Measurements from ENCODE around the gene TANGO6.

Gene TANGO6

DNA sequence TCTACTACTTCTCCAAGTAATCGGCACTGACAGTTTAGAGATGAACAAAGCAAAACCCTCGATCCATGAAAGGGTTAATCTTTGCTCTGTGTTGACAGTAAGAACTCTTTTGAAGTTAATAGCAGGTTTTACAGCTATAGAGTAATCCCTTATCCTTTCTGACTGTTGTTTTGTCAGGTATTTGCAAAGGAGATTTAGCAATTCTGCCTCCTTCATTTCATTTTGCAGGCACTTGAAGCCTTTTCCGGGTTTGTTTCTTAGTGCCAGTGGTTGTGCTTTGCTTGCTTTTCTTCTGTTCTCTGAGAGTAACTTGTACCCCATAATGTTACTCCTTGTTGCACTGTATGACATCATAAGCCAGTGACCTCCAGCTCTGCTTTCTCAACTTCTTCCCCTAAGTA, 64.5 kb downstream of the TANGO6 start:
- TF ChIP-seq, protein P1, sequence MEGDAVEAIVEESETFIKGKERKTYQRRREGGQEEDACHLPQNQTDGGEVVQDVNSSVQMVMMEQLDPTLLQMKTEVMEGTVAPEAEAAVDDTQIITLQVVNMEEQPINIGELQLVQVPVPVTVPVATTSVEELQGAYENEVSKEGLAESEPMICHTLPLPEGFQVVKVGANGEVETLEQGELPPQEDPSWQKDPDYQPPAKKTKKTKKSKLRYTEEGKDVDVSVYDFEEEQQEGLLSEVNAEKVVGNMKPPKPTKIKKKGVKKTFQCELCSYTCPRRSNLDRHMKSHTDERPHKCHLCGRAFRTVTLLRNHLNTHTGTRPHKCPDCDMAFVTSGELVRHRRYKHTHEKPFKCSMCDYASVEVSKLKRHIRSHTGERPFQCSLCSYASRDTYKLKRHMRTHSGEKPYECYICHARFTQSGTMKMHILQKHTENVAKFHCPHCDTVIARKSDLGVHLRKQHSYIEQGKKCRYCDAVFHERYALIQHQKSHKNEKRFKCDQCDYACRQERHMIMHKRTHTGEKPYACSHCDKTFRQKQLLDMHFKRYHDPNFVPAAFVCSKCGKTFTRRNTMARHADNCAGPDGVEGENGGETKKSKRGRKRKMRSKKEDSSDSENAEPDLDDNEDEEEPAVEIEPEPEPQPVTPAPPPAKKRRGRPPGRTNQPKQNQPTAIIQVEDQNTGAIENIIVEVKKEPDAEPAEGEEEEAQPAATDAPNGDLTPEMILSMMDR (IDR thresholded peaks at IDR 0.05), result no peak
- H3K9me3 ChIP-seq, result no peaks in the 10 kb centered on the region
- peaks cover 41% of the 10 kb centered on the region for H3K36me3 ChIP-seq
- H3K27me3 ChIP-seq, result no peaks in the 10 kb centered on the region
- no peak overlapping the region for H3K27ac ChIP-seq
- H3K4me3 ChIP-seq (ENCODE audit: low read depth in 1 of 2, low read length in 1 of 2), result no peak overlapping the region
- H3K4me1 ChIP-seq (ENCODE audit: control insufficient read depth in 1 of 2, insufficient read depth in 1 of 2, low read depth in 1 of 2, low read length in 1 of 2), result no peaks in the 10 kb centered on the region

DNA sequence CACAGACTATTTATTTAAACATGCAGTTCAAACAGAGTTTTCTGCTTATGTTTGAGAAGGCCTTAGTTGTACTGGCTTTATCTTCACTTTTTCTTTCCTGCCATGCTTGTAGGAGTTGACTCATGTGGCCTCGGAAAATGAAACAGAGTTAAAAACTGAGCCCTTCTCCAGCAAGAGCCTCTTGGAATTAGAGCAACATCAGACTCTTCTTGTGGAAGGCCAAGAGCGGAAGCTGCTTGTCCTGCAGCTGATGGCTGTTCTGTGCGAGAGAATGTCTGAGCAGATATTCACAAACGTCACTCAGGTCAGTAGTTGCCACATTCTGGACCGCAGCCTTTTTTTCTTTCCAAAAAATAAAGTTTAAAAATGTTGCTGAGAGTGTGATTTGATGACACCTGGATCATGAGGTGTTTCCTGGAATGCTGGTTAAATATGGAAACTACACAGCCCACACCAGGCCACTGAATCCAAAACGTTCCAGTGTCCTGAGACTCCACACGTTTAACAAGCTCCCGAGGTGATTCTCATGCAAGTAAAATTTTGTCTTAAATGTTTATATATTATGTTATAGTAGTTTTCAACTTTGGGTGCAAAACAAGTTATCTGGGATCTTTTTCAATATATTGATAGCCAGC, 65.9 kb downstream of the TANGO6 start:
- peaks cover 33% of the 10 kb centered on the region for H3K36me3 ChIP-seq
- H3K4me3 ChIP-seq (ENCODE audit: low read depth in 1 of 2, low read length in 1 of 2), result no peak overlapping the region
- TF ChIP-seq, protein P1 (IDR thresholded peaks at IDR 0.05), result no peak
- no peaks in the 10 kb centered on the region for H3K27me3 ChIP-seq
- H3K4me1 ChIP-seq (ENCODE audit: control insufficient read depth in 1 of 2, insufficient read depth in 1 of 2, low read depth in 1 of 2, low read length in 1 of 2), result no peaks in the 10 kb centered on the region
- no peaks in the 10 kb centered on the region for H3K9me3 ChIP-seq
- no peak overlapping the region for H3K27ac ChIP-seq

GRCh38 chr16:68910051-68910450, 66.7 kb downstream of the TANGO6 start:
- H3K27ac ChIP-seq, result no peak overlapping the region
- H3K4me3 ChIP-seq (ENCODE audit: low read depth in 1 of 2, low read length in 1 of 2), result no peak overlapping the region
- no peaks in the 10 kb centered on the region for H3K27me3 ChIP-seq
- peaks cover 32% of the 10 kb centered on the region for H3K36me3 ChIP-seq
- TF ChIP-seq, protein P1 (IDR thresholded peaks at IDR 0.05), result no peak
- no peaks in the 10 kb centered on the region for H3K4me1 ChIP-seq (ENCODE audit: control insufficient read depth in 1 of 2, insufficient read depth in 1 of 2, low read depth in 1 of 2, low read length in 1 of 2)
- no peaks in the 10 kb centered on the region for H3K9me3 ChIP-seq

DNA sequence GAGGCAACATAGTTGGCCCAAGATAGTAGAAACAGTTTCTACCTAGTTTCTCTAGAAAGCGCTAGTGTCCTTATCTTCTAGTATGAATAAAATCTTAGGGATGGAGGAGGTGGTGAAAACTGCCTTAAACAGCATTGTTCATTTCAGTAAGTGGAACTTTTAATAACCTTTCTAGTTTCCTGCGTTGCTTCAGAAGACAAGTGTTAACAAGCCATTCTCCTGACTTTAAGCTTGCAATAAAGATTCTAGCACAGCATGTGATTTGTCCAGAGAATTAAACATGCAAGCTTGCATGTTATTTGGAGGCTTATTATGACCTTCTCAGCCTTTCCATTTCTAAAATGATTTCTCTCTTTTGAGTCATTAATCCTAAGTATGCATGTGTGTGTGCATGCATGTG, 72.3 kb downstream of the TANGO6 start:
- no peaks in the 10 kb centered on the region for H3K9me3 ChIP-seq
- H3K4me1 ChIP-seq (ENCODE audit: control insufficient read depth in 1 of 2, insufficient read depth in 1 of 2, low read depth in 1 of 2, low read length in 1 of 2), result no peaks in the 10 kb centered on the region
- H3K27ac ChIP-seq, result no peak overlapping the region

DNA sequence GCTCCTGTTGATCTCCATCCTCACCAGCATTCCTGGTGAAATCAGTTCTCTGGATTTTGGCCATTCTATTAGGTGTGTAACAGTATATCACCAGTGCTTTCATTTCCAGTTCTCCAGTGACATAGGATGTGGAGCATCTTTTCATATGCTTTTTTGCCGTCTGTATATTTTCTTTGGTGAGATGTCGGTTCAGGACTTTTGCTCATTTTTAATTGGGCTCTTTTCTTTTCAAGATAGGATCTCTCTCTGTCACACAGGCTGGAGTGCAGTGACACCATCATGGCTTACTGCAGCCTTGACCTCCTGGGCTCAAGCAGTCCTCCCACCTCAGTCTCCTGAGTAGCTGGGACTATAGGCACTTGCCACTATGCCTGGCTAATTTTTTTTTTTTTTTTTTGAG, 74.2 kb downstream of the TANGO6 start:
- peaks cover 20% of the 10 kb centered on the region for H3K36me3 ChIP-seq
- no peaks in the 10 kb centered on the region for H3K27me3 ChIP-seq
- no peak overlapping the region for H3K4me3 ChIP-seq (ENCODE audit: low read depth in 1 of 2, low read length in 1 of 2)
- TF ChIP-seq, protein P1 (IDR thresholded peaks at IDR 0.05), result no peak
- H3K4me1 ChIP-seq (ENCODE audit: control insufficient read depth in 1 of 2, insufficient read depth in 1 of 2, low read depth in 1 of 2, low read length in 1 of 2), result no peaks in the 10 kb centered on the region
- H3K9me3 ChIP-seq, result no peaks in the 10 kb centered on the region
- no peak overlapping the region for H3K27ac ChIP-seq

More for the DNA sequence above, 72.3 kb downstream of the TANGO6 start:
- TF ChIP-seq, protein P1 (IDR thresholded peaks at IDR 0.05), result no peak
- peaks cover 21% of the 10 kb centered on the region for H3K36me3 ChIP-seq
- H3K27me3 ChIP-seq, result no peaks in the 10 kb centered on the region
- no peak overlapping the region for H3K4me3 ChIP-seq (ENCODE audit: low read depth in 1 of 2, low read length in 1 of 2)
